MM.1S (cell line): Measurements from ENCODE around the gene FGF3.

Experiments
- CTCF ChIP-seq: fragments of 300-600 bp; sonication (generic); IDR thresholded peaks from 2 replicates; pipeline ENCODE4 v1.5.1; 2016; ENCODE audit warnings: antibody characterized with exemption, low read length, mixed read lengths
- EZH2 ChIP-seq: fragments of 300-600 bp; sonication (generic); optimal IDR thresholded peaks from 2 replicates; pipeline ENCODE3; 2017; ENCODE audit warnings: low read depth, mild to moderate bottlenecking, antibody characterized with exemption, low read length, mixed read lengths
- EZH2phosphoT487 ChIP-seq: fragments of 300-600 bp; sonication (generic); IDR thresholded peaks from 2 replicates; pipeline ENCODE4 v1.6.1; 2018; ENCODE audit warnings: antibody characterized with exemption, low read length

GRCh38 chr11:69862331-69862771 lies 43.1 kb upstream of the FGF3 start:
- TF ChIP-seq CTCF (no peak), EZH2phosphoT487 (no peak), EZH2 (no peak)
